HG02870 (cell line): ENCODE measurements around the gene SERBP1.

Experiments used
- ATAC-seq: cut with Tn5 transposase; IDR thresholded peaks from one replicate; pipeline ENCODE4 v1.9.1; 2021; ENCODE audit warnings: mild to moderate bottlenecking, moderate library complexity; ENCODE audit not compliant: unreplicated experiment

The SERBP1 gene

DNA sequence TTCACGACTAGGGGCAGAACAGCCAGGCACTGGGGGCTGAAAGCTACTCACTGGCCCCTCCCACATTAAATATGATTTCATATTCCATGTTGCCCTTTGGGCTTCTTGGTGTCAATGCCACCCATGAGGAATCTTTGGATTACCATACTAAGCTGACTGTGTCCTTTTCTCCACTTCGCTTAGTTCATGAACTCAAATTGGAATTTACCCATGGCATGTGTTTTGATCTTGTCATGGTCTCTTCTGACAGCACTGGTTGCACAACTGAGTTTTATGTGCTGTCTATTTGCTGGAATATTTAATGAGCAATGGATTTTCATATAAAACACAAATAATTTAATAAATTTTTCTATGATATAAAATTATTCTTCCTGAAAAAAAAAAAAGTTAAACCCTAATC is 59.2 kb downstream of the SERBP1 start:
- no peak for ATAC-seq

- no peak for ATAC-seq
Measured at GRCh38 chr1:67368046-67368514, 62.1 kb downstream of the SERBP1 start.

DNA sequence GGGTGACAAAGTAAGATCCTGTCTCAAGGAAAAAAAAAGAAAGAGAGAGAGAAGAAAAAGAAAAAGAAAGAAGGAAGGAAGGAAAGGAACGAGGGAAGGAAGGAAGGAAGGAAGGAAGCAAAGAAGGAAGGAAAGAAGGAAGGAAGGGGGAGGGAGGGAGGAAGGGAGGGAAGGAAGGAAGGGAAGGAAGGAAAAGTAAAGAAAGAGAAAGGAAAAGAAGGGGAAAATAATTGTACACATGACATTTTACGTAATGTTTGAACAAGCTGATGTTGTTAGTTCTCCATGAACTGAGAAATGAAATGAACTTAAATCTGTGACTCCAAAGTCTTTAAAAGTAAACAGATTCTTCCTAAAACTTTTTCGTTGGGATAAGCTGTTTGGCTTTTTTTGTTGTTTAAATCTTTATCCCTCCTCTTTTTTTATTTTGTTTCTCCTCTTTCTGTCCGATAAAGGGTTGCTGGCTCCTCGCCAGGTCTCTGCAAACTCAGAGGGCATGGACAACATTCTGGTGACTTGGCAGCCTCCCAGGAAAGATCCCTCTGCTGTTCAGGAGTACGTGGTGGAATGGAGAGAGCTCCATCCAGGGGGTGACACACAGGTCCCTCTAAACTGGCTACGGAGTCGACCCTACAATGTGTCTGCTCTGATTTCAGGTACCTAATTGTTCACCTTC is 62.7 kb downstream of the SERBP1 start:
- no peak for ATAC-seq

- ATAC-seq = no peak
Measured at GRCh38 chr1:67361641-67362040, 68.6 kb downstream of the SERBP1 start.

DNA sequence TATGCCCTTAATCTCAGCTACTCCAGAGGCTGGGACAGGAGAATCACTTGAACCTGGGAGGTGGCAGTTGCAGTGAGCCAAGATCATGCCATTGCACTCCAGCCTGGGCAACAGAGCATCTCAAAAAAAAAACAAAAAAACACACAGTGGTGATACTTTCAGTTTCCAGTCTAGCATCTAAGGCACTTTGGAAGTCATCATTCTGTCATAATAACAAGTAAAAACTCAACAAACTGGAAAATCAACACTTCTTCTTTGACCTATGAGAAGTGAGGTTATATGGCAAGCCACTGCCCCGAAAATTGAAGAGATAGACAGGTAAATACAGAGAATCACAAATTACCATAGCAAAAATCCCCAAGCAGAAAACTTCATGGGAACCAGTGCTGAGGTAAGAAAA is 70.6 kb downstream of the SERBP1 start:
- no peak for ATAC-seq
